Measurements from ENCODE around the gene TNFAIP8L2. TPM values are rescaled to one million over a fixed set of nuclear protein-coding genes. Genes with fewer than 3 reads are reported as not detected.
"Not testable (repeated sequence)": the region's sequence is repeated elsewhere in the genome, so short reads cannot be mapped to it uniquely, and the experiment has no call there.

The TNFAIP8L2 gene
- total RNA-seq, 1 experiment from 2014 or later, result 0.15 TPM

- H3K36me3 Mint-ChIP-seq; H3K4me3 Mint-ChIP-seq; H3K27me3 Mint-ChIP-seq (ENCODE audit: low read depth); POLR2A ChIA-PET; DNase-seq (ENCODE audit: low spot score); H3K27ac Mint-ChIP-seq; H3K9me3 Mint-ChIP-seq; ATAC-seq: not testable (repeated sequence)
- peaks cover 18% of the 10 kb centered on the region for H3K4me1 Mint-ChIP-seq
- CTCF ChIA-PET, result interaction anchor here (0.7 kb wide), 1 partner anchor 56 kb away, joined by 5 read pairs; no protein-coding TSS in a partner anchor
Observed at GRCh38 chr1:151194894-151195594, 38.6 kb downstream of the TNFAIP8L2 start.

- CTCF ChIA-PET, result interaction anchor here (0.7 to 2.0 kb wide), 4 partner anchors 53 to 58 kb away, joined by 3 to 7 read pairs (median 4); partner anchors contain the start of gene PSMD4
- ATAC-seq (peak; percentile 23), DNase-seq (ENCODE audit: low spot score) (peak; percentile 35)
- POLR2A ChIA-PET, result no interaction called here
- Mint-ChIP-seq H3K27me3 (ENCODE audit: low read depth) (no peaks in the 10 kb centered on the region; the same call in 1 of the 2 replicates), H3K9me3 (no peaks in the 10 kb centered on the region), H3K4me1 (peaks cover 25% of the 10 kb centered on the region), H3K27ac (peak overlapping the region; percentile 95), H3K36me3 (peaks cover 4% of the 10 kb centered on the region; the same call in 1 of the 2 replicates), H3K4me3 (no peak overlapping the region)
- TF ChIP-seq MAX (CRISPR knock-in tag; IDR thresholded peaks at IDR 0.05) (no peak), CTCF (IDR thresholded peaks at IDR 0.05) (0 out of 2 replicates have a peak, but pooled peaks have one; percentile 17)
Observed at GRCh38 chr1:151196292-151196800, 39.9 kb downstream of the TNFAIP8L2 start.

- H3K27ac Mint-ChIP-seq, result peak overlapping the region; percentile 99
- ChIA-PET CTCF (interaction anchor here (1.9 to 2.0 kb wide), 2 partner anchors 54 to 57 kb away, joined by 4 to 7 read pairs; partner anchors contain the start of gene PSMD4), POLR2A (no interaction called here)
- peak overlapping the region; percentile 99 for H3K4me3 Mint-ChIP-seq
- DNase-seq (ENCODE audit: low spot score) (no peak), ATAC-seq (no peak)
- peaks cover 14% of the 10 kb centered on the region for H3K36me3 Mint-ChIP-seq
- H3K4me1 Mint-ChIP-seq, result peaks cover 25% of the 10 kb centered on the region
- H3K9me3 Mint-ChIP-seq, result no peaks in the 10 kb centered on the region
- no peak for TF ChIP-seq ZNF416 (CRISPR knock-in tag; IDR thresholded peaks at IDR 0.05)
- TF ChIP-seq ZSCAN18 (CRISPR knock-in tag; IDR thresholded peaks at IDR 0.05), result no peak
- no peak for TF ChIP-seq IRF2 (CRISPR knock-in tag; IDR thresholded peaks at IDR 0.05; ENCODE audit: borderline replicate concordance, low read depth)
- no peak for TF ChIP-seq ATF3 (CRISPR knock-in tag; conservative IDR thresholded peaks at IDR 0.05)
- no peaks in the 10 kb centered on the region; the same call in 1 of the 2 replicates for H3K27me3 Mint-ChIP-seq (ENCODE audit: low read depth)
Observed at GRCh38 chr1:151197863-151198253, 41.4 kb downstream of the TNFAIP8L2 start.

GRCh38 chr1:151198254-151199127 is 42.0 kb downstream of the TNFAIP8L2 start, which contains the start of gene PIP5K1A:
Gene PIP5K1A, plus strand, starts transcription at chr1:151198552. Its CDS starts 445 bp downstream, at chr1:151198997.
- DNase-seq (ENCODE audit: low spot score) (peak; percentile 98), ATAC-seq (peak; percentile 79)
- Mint-ChIP-seq H3K27ac (peak within 1 kb of the TSS; percentile 99), H3K36me3 (peaks cover 16% of the 10 kb centered on the region), H3K9me3 (no peaks in the 10 kb centered on the region), H3K4me3 (peak within 1 kb of the TSS; percentile 99), H3K4me1 (peaks cover 25% of the 10 kb centered on the region), H3K27me3 (ENCODE audit: low read depth) (no peaks in the 10 kb centered on the region; the same call in 1 of the 2 replicates)
- POLR2A ChIA-PET, result interaction anchor here (0.6 to 1.3 kb wide), 5 partner anchors 9 to 1311 kb away, joined by 3 to 6 read pairs (median 3); partner anchors contain the start of genes LYSMD1, VPS72 and ZNF687
- CTCF ChIA-PET, result interaction anchor here (0.5 to 1.0 kb wide), 3 partner anchors 10 to 99 kb away, joined by 3 to 5 read pairs (median 3); no protein-coding TSS in a partner anchor
- TF ChIP-seq GTF2I (CRISPR knock-in tag; conservative IDR thresholded peaks at IDR 0.05) (no peak), ZNF281 (CRISPR knock-in tag; IDR thresholded peaks at IDR 0.05) (peak; percentile 45; the same call in 1 of the 2 replicates), ATF6 (CRISPR knock-in tag; IDR thresholded peaks at IDR 0.05) (no peak), ZNF138 (CRISPR knock-in tag; conservative IDR thresholded peaks at IDR 0.05) (no peak), KAT7 (CRISPR knock-in tag; IDR thresholded peaks at IDR 0.05; ENCODE audit: borderline replicate concordance) (0 out of 2 replicates have a peak, but pooled peaks have one; percentile 12)

Data from WTC11 (cell line).